Measurements from ENCODE around the gene LPAR5. TPM values are rescaled to one million over a fixed set of nuclear protein-coding genes. Genes with fewer than 3 reads are reported as not detected.
A peak's percentile ranks its signal among the peaks of the same experiment; 100 is the strongest.

The LPAR5 gene
- total and polyA plus RNA-seq, 2 of the 13 experiments (the other 11 are each of a cell fraction or from before 2014, with no cell fraction given), result 0.09 to 0.32 TPM

- TF ChIP-seq JUNB (CRISPR knock-in tag; IDR thresholded peaks at IDR 0.05; ENCODE audit: borderline replicate concordance) (no peak), FOXO4 (CRISPR knock-in tag; conservative IDR thresholded peaks at IDR 0.05) (no peak), YEATS2 (CRISPR knock-in tag; IDR thresholded peaks at IDR 0.05; ENCODE audit: borderline replicate concordance) (no peak), ZNF784 (CRISPR knock-in tag; IDR thresholded peaks at IDR 0.05; ENCODE audit: borderline replicate concordance) (no peak), ZGPAT (CRISPR knock-in tag; IDR thresholded peaks at IDR 0.05) (no peak)
Measured at GRCh38 chr12:6640497-6640896, 4.7 kb upstream of the LPAR5 start (continued).

- H3K27ac ChIP-seq (ENCODE audit: extremely low read length, insufficient read depth, low read length), result no peak overlapping the region
- peaks cover 8 to 37% of the 10 kb centered on the region in 2 experiments for H3K27me3 ChIP-seq (ENCODE audit: control insufficient read depth in 1 of 2, insufficient read depth in 2 of 2, low read length in 2 of 2)
- ChIA-PET CTCF (ENCODE audit: low intra/inter-chr PET ratio, low total read pairs) (no interaction called here), POLR2A (no interaction called here)
- no peak overlapping the region for H3K4me3 ChIP-seq (replicated peaks in 1 of 3; ENCODE audit: insufficient read depth in 1 of 3, low read depth in 2 of 3, low read length in 3 of 3)
- H4K20me1 ChIP-seq (ENCODE audit: insufficient read depth, low read length), result no peaks in the 10 kb centered on the region
- TF ChIP-seq PLSCR1 (CRISPR knock-in tag; IDR thresholded peaks at IDR 0.05; ENCODE audit: borderline replicate concordance) (no peak), ZMYM2 (CRISPR knock-in tag; IDR thresholded peaks at IDR 0.05) (no peak), RFX5 (IDR thresholded peaks at IDR 0.05; ENCODE audit: low read depth, low read length) (peak; percentile 87), DNMT3B (CRISPR knock-in tag; conservative IDR thresholded peaks at IDR 0.05) (no peak)
- H3K9me3 ChIP-seq (ENCODE audit: low read length), result no peaks in the 10 kb centered on the region
- peak overlapping the region; percentile 1; the same call in 1 of the 2 replicates for H3K4me2 ChIP-seq (ENCODE audit: low read depth, low read length)
- no peak for ATAC-seq
- H3K9ac ChIP-seq (ENCODE audit: insufficient read depth, low read depth, low read length), result no peak overlapping the region
- WGBS (ENCODE audit: low lambda C conversion rate), result 8% methylated on average over 9 of the region's 11 CpGs
- no peak overlapping the region for H2AFZ ChIP-seq (ENCODE audit: low read length)
- no TSS peak for BruUV-seq (replicated peaks)
- peaks cover 36% of the 10 kb centered on the region for H3K4me1 ChIP-seq (ENCODE audit: insufficient read depth, low read length)
- no peak for DNase-seq (ENCODE audit: low spot score)
- in situ Hi-C loops (cut with HindIII; ENCODE audit: extremely low pct_ligation_motif_present, low pct_unique_long_range_greater_than_20kb) (no loop called here), intact Hi-C loops (cut with micrococcal nuclease; ENCODE audit: unreplicated experiment) (no loop called here)
- H3K36me3 ChIP-seq (replicated peaks in 1 of 2; ENCODE audit: control insufficient read depth in 1 of 2, insufficient read depth in 2 of 2, low read length in 2 of 2), result no peaks in the 10 kb centered on the region
- FAIRE-seq, result no peak
- no peaks in the 10 kb centered on the region for H3K79me2 ChIP-seq (ENCODE audit: insufficient read depth, low read length)
Measured at GRCh38 chr12:6639151-6639801, 3.5 kb upstream of the LPAR5 start.

Data from HepG2 (cell line).